Colonic mucosa (tissue), 4 donors: ENCODE data around the gene MRPL21. TPM values are rescaled to one million over a fixed set of nuclear protein-coding genes. Genes with fewer than 3 reads are reported as not detected.

Experiments used
- DNase-seq: peaks from one replicate; pipeline ENCODE4 v3.0.0-alpha.2; 2020
- H3K27ac ChIP-seq: fragments of 200-600 bp; one replicate; pipeline ENCODE4 v1.8.0; 2021
- H3K27me3 ChIP-seq: fragments of 200-600 bp; one replicate; pipeline ENCODE4 v1.8.0; 2021
- H3K36me3 ChIP-seq: fragments of 200-600 bp; one replicate; pipeline ENCODE4 v1.8.0; 2021
- H3K4me1 ChIP-seq: fragments of 200-600 bp; one replicate; pipeline ENCODE4 v1.8.0; 2021; ENCODE audit warnings: mild to moderate bottlenecking
- H3K4me3 ChIP-seq: fragments of 200-600 bp; one replicate; pipeline ENCODE4 v1.8.0; 2021
- H3K9ac ChIP-seq, 2 donors: one replicate each; pipeline ENCODE4 v1.7.0; 2013; ENCODE audit warnings: control low read depth in 2 of 2, low read depth in 2 of 2, low read length in 2 of 2
- H3K9me3 ChIP-seq: fragments of 200-600 bp; one replicate; pipeline ENCODE4 v1.8.0; 2021
- intact Hi-C: fragments of 100-400 bp; cut with DNase I; formaldehyde crosslinking; loops from one replicate; pipeline ENCODE4 v1.14.1; 2022
- total RNA-seq, 2 donors: library from RNA; stranded (reverse); fragmentation: NEBNext Ultra II Directional in 1 of 2; extraction: Animal tissue kit (Norgen Biotek cat#: 25700) in 1 of 2; gene quantifications; one replicate each; pipeline ENCODE4 v1.2.1, GENCODE V29; 2021
- TF ChIP-seq, protein P1 (sequence below): fragments of 200-600 bp; IDR thresholded peaks from one replicate; pipeline ENCODE4 v1.8.0; 2022; ENCODE audit warnings: antibody characterized with exemption, mild to moderate bottlenecking
- donor health status: healthy.
- donor health status: DM: no; HTN: no; CAD: no.
- donor health status: DM: no; HTN: no; CAD: no.

MRPL21 gene
- total RNA-seq, 2 donors from 2014 or later: 59.8 to 104 TPM

DNA sequence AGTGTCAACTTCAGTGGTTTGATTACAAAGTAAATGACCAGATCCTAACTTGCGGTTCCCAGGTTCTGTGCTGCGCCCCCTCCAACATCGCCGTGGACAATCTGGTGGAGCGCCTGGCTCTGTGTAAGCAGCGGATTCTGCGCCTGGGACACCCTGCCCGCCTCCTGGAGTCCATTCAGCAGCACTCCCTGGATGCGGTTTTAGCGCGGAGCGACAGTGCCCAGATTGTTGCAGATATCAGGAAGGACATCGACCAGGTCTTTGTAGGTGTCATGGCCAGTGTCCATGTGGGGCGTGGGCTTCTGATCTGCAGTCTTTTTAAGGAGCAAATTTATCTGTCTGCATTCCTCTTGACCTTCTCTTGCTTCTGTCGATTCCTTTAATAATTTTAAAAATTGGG is 11.1 kb upstream of the MRPL21 start:
- no peak for DNase-seq
- no peak overlapping the region for H3K27ac ChIP-seq
- intact Hi-C loops: loop anchor here (5.0 kb wide), 1 partner anchor 128 kb away; no protein-coding TSS in a partner anchor

DNA sequence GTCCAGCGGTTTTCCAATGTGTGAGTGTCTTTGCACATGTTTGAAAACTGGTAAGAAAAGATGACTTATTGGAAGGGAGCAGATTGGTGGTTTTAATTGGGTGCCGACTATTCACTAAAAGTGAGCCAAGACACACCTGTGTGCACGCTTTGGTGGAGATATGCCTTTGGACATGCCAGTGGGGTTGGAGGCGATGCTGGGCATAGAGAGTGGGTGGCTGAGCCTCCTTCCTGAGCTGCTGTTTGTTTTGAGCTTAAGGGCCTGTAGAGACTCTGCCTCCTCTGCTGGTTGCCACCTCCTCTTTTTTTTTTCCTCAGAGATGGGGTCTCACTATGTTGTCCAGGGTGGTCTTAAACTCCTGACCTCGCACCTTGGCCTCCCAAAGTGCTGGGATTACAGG is 9.6 kb upstream of the MRPL21 start:
- Histone ChIP-seq H3K36me3 (peaks cover 19% of the 10 kb centered on the region), H3K4me3 (no peak overlapping the region), H3K4me1 (no peaks in the 10 kb centered on the region), H3K9me3 (no peaks in the 10 kb centered on the region), H3K27ac (no peak overlapping the region), H3K9ac (no peak overlapping the region), H3K27me3 (no peaks in the 10 kb centered on the region)
- TF ChIP-seq, protein P1, sequence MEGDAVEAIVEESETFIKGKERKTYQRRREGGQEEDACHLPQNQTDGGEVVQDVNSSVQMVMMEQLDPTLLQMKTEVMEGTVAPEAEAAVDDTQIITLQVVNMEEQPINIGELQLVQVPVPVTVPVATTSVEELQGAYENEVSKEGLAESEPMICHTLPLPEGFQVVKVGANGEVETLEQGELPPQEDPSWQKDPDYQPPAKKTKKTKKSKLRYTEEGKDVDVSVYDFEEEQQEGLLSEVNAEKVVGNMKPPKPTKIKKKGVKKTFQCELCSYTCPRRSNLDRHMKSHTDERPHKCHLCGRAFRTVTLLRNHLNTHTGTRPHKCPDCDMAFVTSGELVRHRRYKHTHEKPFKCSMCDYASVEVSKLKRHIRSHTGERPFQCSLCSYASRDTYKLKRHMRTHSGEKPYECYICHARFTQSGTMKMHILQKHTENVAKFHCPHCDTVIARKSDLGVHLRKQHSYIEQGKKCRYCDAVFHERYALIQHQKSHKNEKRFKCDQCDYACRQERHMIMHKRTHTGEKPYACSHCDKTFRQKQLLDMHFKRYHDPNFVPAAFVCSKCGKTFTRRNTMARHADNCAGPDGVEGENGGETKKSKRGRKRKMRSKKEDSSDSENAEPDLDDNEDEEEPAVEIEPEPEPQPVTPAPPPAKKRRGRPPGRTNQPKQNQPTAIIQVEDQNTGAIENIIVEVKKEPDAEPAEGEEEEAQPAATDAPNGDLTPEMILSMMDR: no peak
- DNase-seq: no peak
- intact Hi-C loops: loop anchor here (5.0 kb wide), 1 partner anchor 129 kb away; no protein-coding TSS in a partner anchor

More for the DNA sequence above, 11.1 kb upstream of the MRPL21 start:
- Histone ChIP-seq H3K4me1 (no peaks in the 10 kb centered on the region), H3K4me3 (no peak overlapping the region), H3K36me3 (peaks cover 19% of the 10 kb centered on the region), H3K9me3 (no peaks in the 10 kb centered on the region), H3K27me3 (no peaks in the 10 kb centered on the region), H3K9ac (no peak overlapping the region)
- TF ChIP-seq, protein P1: no peak

DNA sequence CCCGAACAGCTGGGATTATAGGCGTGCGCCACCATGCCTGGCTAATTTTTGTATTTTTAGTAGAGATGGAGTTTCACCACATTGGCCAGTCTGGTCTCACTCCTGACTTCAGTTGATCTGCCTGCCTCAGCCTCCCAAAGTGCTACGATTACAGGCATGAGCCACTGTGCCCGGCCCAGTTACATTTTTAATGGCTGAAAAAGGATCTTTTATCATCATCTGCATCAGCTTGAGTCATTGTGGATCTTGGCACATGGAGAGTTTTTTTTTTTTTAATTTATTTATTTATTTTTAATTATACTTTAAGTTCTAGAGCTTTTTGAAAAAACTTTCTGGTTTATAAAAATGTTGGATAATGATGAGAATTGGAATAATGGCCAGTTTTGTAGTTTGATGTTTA is 8.6 kb upstream of the MRPL21 start:
- H3K9me3 ChIP-seq: no peaks in the 10 kb centered on the region
- H3K36me3 ChIP-seq: peaks cover 19% of the 10 kb centered on the region
- H3K27me3 ChIP-seq: no peaks in the 10 kb centered on the region
- TF ChIP-seq, protein P1: no peak
- no peak overlapping the region for H3K9ac ChIP-seq
- DNase-seq: no peak
- H3K27ac ChIP-seq: no peak overlapping the region
- H3K4me3 ChIP-seq: no peak overlapping the region
- intact Hi-C loops: loop anchor here (5.0 kb wide), 1 partner anchor 130 kb away; no protein-coding TSS in a partner anchor
- no peaks in the 10 kb centered on the region for H3K4me1 ChIP-seq

DNA sequence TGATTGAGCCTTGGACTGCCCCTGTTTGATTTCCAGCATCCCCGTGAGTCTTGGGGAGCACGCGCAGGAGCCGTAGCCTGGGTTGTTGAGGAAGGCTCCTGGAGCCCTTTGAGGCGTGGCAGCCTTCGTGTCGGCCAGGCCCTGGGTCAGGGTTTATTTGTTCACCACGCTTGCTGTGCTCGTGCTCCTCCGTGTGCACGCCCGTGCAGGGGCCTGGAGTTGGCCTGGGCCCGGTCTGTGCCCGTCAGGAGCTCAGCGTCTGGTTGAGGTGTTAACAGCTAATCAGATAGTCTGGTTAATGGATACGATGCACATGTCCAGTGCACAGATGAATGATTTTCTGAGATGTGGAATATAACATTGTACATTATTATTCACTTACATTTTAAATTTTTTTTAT is 8.1 kb upstream of the MRPL21 start:
- Histone ChIP-seq H3K9ac (no peak overlapping the region), H3K27me3 (no peaks in the 10 kb centered on the region)
- DNase-seq: no peak

DNA sequence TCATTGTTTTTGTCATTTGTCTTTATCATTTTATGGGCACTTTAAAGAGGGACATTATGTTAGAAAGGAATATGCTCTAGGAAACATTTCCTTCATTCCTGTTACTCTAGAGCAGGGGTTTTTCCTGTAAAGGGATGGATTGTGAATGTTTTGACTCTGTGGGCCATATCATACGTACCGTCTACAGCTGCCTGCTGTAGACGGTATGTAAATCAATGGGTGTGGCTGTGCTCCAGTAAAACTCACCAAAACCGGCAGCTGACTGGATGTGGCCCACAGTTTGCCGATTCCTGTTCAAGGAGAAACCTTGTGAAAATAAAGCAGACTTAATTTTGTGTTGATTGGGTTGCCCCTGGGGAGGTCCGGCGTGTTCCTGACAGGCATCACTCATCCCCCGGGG is 7.3 kb upstream of the MRPL21 start:
- intact Hi-C loops: loop anchor here (5.0 kb wide), 1 partner anchor 131 kb away; no protein-coding TSS in a partner anchor
- TF ChIP-seq, protein P1: no peak
- DNase-seq: no peak

More for the DNA sequence above, 8.1 kb upstream of the MRPL21 start:
- Histone ChIP-seq H3K4me1 (no peaks in the 10 kb centered on the region), H3K27ac (no peak overlapping the region), H3K36me3 (peaks cover 19% of the 10 kb centered on the region), H3K4me3 (no peak overlapping the region), H3K9me3 (no peaks in the 10 kb centered on the region)
- TF ChIP-seq, protein P1: no peak
- intact Hi-C loops: loop anchor here (5.0 kb wide), 1 partner anchor 131 kb away; no protein-coding TSS in a partner anchor

More for the DNA sequence above, 7.3 kb upstream of the MRPL21 start:
- no peak overlapping the region for H3K9ac ChIP-seq
- H3K27ac ChIP-seq: no peak overlapping the region
- no peaks in the 10 kb centered on the region for H3K4me1 ChIP-seq
- peaks cover 19% of the 10 kb centered on the region for H3K36me3 ChIP-seq
- no peaks in the 10 kb centered on the region for H3K9me3 ChIP-seq
- no peaks in the 10 kb centered on the region for H3K27me3 ChIP-seq
- no peak overlapping the region for H3K4me3 ChIP-seq
